HUDEP-2 (cell line): ENCODE results near the gene PCSK2.
A peak's percentile ranks its signal among the peaks of the same experiment; 100 is the strongest.

ENCODE experiments used
- DNase-seq, 76 experiments: peaks; one replicate each; lab custom pipeline; 2025; ENCODE audit not compliant: unreplicated experiment in 76 of 76; lab: John Stamatoyannopoulos, UW

PCSK2 gene

DNA sequence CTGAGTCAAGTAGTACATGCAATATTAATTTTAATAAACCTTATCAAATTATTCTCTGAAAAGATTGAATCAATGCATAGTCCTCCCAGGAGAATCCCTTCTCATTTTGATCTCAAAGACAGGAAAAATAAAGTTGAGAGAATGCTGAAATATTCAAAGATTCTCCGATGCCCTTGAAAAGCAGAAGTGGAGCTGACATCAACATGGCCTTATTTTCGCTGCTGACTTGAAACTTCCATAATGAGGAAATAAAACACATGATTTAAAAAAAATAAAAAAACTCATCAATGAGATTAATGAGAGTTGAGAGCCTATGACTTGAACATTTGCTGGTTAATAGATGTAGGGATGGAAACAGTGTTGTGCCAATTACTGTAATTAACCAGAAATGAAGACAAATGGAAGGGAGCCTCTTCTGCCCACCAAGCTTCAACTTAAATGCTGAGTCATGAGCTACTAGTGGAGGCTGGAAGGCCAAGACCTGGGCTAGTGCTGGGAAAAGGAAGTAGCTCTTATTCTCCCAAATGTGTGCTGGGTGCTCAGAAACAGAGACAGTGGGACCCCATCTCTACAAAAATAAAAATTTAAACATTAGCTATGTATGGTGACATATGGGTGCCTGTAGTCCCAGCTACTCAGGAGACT lies 164.4 kb downstream of the PCSK2 start:
- DNase-seq, result no peak

GRCh38 chr20:17394411-17394810 lies 167.6 kb downstream of the PCSK2 start:
- no peak for DNase-seq

DNA sequence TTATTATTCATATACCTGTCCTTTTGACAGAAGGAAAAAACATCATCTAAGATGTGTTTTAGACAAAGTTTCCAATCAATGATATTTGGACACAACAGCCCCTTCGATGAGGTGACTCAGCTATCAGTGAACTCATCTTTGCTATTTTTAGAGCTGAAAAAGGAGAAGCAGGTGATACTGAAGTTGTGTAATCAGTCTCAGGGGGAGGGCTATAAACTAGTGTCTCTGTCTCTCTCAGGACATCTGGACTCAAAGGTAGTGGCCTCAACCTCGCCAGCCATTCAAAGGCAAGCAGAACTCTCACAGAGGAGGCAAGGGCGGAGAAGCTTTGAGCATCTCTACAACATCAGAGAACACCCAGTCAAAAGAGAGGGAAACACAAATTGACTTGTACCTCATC lies 168.9 kb downstream of the PCSK2 start:
- no peak for DNase-seq

DNA sequence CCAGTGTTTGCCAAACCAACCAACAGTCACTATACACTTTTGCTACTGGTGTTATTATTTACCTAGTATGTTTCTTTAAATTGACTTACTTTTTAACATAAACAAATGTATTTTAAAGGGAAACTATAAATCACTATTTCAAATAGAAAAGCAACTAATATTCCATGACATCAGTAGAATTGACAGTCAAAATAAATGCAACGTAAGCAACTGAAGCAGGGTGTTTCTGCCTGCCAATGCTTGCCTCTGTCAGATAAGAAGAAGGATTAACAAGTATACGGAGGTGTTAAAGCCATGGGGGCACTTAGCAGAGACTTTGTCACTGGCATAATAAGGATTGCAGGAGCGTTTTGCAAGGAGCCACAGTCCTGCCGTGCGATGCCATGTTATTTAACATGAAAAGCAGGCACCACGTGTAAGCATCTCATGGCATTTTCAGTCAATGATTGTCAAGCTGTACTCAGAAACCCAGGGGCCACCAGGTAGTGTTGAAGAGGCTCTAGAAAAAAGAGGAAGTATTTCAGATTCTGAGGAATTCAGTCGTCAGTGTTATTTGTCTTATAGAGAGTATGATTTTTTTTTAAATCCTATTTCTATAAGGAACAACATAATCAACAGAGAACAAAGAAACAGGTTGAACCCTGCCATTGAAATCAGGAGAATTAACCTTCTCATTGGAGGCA lies 172.6 kb downstream of the PCSK2 start:
- DNase-seq, result peak in 2 of 76 experiments; percentile 1 to 11

GRCh38 chr20:17403461-17403860 lies 176.6 kb downstream of the PCSK2 start:
- DNase-seq, result no peak

DNA sequence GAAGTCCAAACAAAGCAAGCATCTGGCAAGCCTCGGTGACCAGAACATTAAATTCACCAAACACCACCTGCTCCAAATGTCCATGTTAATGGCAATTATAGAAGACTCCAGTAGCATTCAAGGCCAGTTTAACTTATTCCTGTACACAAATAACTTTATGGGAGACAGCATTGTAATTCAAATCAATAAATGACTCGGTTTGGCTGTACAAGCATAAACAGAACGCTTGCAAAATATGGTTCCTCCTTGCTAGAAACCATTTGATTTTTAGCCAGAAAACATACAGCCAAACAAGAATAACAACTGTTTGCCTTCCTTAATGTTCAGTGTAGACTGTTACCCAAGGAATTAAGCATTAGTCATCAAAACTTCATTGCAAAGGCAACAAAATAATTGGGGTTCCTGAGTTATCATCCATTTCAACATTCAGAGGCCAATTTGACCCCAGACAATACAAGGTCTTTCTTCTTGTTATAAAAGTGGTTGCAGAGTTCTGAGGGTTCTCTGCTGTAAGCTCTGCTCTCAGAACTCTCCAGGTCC lies 179.3 kb downstream of the PCSK2 start:
- no peak for DNase-seq

- DNase-seq, result no peak
These were observed 180.7 kb downstream of the PCSK2 start for GRCh38 chr20:17407550-17407949.

GRCh38 chr20:17417225-17417624 lies 190.4 kb downstream of the PCSK2 start:
- DNase-seq, result no peak

GRCh38 chr20:17418737-17419136 lies 191.9 kb downstream of the PCSK2 start:
- no peak for DNase-seq

DNA sequence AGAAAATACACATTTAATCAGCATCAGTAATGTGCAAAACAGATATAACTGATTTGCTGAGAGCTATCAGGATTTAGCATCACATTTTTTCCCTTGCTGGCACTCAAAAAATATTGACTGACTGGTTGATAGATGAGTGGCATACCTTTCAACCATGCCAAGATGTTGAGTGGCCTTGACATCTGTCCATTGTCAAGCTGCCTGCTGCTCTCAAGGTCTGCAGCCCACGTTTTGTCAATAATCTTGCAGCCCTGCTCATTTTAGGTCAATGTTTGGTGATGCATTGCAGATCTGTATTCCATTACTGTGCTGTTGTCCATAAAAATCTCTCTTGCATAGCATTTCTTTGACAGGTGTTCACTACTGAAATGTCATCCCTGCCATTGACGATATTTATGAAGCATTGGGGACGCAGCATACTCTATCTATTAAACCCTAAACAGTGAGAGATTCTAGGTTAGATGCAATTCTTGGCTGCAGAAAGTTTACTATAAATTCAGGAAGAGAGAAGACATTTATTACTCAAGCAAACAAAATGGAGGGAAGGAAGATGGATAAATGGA lies 192.7 kb downstream of the PCSK2 start:
- no peak for DNase-seq

DNA sequence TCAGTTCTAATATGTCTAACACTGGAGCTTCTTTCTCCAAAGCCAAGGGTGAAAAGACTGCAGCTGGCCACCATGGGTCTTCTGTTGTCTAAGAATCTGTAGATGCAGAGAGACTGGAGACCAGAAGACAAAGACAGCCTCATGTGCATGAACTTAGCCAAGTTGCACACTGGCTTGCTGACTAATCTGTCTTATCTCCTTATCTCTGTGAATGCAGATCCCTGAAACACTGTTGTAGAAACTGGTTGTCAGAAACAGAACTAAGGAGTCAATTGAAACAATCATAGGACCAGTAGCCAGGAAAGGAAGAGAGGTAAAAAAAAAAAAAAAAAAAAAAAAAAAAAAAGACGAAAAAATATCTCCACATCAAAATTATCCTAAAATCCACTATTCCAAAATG lies 194.7 kb downstream of the PCSK2 start:
- DNase-seq, result peak in 28 of 76 experiments; percentile 4 to 56 (median 22)

- no peak for DNase-seq
These were observed 196.9 kb downstream of the PCSK2 start for GRCh38 chr20:17423782-17424181.

GRCh38 chr20:17427638-17428037 lies 200.8 kb downstream of the PCSK2 start:
- DNase-seq, result no peak

DNA sequence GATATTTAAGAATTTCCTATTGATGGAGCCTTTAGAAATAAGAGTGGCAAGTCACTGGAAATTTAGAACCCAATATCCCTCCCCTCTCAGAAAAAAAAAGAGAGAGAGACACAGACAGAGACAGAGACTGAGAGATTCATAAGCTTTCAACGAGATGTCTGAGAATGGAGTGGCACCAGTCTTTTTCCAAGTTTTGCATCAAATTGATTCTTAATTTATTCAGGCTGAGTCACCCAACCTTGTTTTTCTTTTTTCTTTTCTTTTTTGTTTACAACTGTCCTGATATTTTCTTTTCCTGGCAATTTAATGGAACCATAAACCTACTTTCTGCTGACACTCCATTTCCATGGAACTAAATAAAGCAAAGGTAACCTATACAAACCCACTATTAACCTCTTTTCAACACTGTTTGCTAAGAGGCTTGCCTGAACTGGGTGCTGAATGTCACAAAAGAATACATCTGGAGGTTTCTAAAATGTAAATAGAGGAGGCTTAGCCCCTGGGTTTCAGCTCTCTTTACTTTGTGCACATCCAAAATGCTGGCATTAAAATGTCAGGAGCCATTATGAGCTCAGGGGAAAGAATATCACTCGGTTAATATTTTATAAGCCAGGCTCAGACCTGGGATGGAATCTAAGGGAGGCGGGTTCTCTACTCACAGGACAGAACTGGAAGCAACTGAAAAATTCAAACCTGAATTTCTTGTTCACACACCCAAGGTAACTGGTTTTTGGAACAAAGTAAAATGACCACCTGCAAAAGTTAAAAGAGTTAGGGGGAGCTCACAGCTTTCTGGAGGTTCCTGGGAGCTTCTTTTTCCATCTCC lies 203.5 kb downstream of the PCSK2 start:
- no peak for DNase-seq

GRCh38 chr20:17431621-17432364 lies 205.0 kb downstream of the PCSK2 start:
- DNase-seq, result peak in 25 of 76 experiments; percentile 2 to 40 (median 17)

DNA sequence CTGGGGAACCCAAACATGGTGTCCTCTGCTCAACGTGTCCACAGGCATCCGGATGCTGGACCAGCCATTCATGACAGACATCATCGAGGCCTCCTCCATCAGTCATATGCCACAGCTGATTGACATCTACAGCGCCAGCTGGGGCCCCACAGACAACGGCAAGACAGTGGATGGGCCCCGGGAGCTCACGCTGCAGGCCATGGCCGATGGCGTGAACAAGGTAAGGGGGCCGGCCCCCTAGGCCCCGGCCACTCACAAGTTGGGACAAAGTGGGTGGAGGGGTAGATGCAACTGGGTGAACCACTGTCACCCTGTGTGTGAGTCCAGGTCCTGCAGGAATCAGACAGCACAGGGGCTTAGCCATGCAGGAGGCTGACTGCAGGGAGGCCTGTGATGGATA lies 209.8 kb downstream of the PCSK2 start:
- no peak for DNase-seq

DNA sequence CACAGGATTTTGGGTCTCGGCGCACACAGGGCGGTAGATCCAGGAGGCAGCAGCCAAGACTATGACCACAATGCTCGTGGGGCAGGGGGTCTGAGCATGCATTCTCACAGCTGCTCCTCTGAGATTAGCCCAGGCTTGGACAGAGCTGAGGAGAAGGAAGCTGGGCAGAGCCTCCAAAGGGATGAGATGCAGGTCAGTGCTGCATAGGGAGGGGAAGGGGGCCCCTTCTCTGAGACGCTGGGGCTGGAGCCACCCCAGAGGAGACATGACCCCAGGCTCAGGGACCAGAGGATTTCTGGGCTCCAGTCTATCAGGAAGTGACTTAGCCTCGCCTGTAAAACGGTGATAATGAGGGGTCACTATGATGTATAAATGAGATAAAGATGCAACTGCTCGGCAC lies 210.4 kb downstream of the PCSK2 start:
- no peak for DNase-seq

- peak in 1 of 76 experiments; percentile 15 for DNase-seq
These were observed 211.7 kb downstream of the PCSK2 start for GRCh38 chr20:17438436-17439039.

GRCh38 chr20:17439616-17440296 lies 212.9 kb downstream of the PCSK2 start:
- DNase-seq, result no peak
